SK-MEL-5 (cell line): ENCODE measurements around the gene MAGEH1. TPM values are rescaled to one million over a fixed set of nuclear protein-coding genes. Genes with fewer than 3 reads are reported as not detected.

Source experiments
- DNase-seq: peaks from one replicate; pipeline ENCODE4 v3.0.0-alpha.2; 2016; ENCODE audit warnings: low read depth, low spot score
- in situ Hi-C: cut with HindIII; loops from 2 replicates; pipeline ENCODE4 v1.10.0; 2016; ENCODE audit warnings: low sequenced_read_pairs, high pct_unique_total_duplicates, low pct_unique_long_range_greater_than_20kb
- small RNA-seq, 2 experiments: library from RNA; depleted of rRNA; stranded (forward); fragments of <200 nt; gene quantifications; one replicate each; pipeline ENCODE3, GENCODE V24; 2014
- total RNA-seq: library from RNA; depleted of rRNA; stranded (reverse); fragments of >200 nt; shearing (Covaris generic); gene quantifications from 2 replicates; pipeline ENCODE4 v1.2.3, GENCODE V29; 2014; rRNA removed

The MAGEH1 gene
- total RNA-seq, 1 experiment from 2014 or later = 31.2 TPM

DNA sequence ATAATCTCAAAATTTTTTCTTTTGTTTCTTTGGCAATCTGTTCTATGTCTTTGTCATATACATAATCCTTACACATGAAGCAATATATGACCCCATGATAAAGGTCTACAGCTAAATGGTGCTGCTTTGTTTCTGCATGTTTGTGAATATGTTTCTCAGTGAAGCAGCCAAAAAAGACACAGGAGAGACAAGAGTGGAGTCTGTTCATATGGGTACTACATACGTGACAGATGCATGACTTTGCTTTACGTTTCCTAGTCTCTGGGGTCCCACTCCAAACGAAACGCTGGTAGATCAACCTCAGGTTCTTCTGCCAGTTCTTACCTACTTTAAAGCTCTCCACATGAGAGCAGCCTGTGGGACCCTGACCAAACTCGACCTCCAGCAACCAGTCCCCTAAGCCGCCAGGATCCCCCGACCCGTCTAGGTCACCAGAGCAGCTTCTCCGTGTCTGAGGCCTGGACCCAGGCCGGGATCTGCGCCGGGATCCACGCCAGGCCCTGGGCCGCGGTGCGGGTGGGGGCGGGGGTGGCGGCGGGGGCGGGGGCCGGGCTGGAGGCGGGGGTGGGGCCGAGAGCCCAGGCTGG is 36.2 kb downstream of the MAGEH1 start:
- no peak for DNase-seq
- in situ Hi-C loops = no loop called here

DNA sequence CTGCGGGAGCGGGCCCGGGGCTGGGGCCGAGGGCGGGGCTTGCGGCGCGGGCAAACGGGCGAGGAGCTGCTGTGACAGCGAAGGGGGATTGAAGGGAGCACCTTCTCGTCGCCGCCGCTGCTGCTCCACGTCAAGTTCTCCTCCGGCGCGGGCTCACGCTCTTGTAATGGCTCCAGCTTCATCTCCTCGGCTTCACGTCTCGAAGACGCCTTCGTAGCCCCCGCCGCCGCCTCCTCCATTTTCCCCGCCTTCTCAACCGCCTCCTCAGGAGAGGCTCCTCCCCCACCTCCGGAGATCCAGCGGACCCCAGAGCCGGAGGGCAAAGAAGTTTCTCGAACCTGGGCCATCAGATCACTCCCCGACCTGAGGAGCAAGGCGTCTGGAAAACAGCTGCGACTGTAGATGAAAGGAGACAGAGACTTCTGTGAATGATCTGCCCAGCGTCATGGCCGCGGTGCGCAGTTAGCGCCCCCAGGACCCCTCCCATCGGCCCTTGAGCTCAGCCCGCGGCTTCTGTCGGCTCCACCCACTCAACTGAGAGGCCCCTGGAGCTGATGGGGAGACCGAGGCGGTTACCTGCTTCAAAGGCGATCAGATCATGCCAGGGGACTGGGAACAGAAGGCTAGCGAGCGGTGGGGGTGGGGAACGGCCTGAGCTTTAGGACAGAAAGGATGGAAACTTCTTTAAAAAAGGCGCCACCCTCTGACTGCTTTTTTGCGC is 36.8 kb downstream of the MAGEH1 start:
- peak; percentile 56 for DNase-seq
- in situ Hi-C loops = no loop called here

DNA sequence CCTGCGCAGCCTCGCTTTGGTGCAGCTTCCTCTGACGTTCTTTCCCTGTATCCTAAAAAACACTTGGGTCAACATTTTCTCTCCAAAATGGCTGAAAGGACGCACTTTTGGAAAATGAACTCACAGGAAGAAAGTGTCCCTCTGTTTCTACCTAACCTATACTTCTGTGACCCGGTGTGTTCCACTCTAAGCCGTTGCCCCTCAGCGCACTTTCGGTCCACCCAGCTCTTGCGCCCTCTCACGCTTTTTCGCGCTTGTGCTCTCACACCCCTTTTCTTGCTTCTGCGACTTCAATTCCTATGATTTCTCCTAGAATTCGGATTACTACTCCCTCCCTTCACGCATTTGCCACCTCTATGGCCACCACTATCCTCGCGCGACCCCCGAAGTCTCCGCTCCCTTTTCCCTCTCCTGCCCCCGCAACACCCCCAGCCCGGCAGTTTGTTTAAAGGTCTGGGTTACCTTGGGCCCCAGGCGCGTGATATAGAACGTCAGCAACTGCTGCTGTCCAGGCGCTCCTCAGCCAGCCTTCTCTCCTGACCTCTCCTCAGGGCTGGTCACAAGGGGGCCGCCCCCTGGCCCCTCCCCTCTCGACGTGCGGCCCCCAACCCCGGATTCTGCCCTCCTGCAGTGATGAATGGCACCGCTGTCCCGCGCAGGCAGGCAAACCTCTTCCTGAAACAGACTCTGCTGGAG is 37.5 kb downstream of the MAGEH1 start, which contains the start of gene USP51:
Gene USP51 (minus strand): TSS at position 535 of the 696 bp plus-strand sequence. CDS start 909 bp downstream, outside the sequence.
- in situ Hi-C loops = no loop called here
- DNase-seq = peak; percentile 79

DNA sequence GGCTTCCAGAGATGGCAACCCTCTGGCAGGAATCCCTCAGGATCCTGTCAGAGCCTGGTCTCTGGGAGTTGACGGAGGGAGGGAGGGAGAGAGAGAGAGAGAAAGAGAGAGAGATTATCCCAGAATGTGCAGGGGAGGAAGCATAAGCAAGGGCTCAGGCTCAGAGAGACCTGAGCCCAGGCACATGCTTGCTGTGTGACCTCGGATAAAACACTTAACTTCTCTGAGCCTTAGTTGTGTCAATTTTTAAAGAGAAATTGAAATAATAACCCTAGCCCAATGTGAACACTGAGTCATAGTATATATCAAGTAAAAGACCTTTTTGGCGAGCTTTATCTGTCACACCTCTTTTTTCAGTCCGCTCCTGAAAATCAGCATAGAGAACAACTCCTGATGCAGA is 38.2 kb downstream of the MAGEH1 start:
- in situ Hi-C loops = no loop called here
- no peak for DNase-seq

DNA sequence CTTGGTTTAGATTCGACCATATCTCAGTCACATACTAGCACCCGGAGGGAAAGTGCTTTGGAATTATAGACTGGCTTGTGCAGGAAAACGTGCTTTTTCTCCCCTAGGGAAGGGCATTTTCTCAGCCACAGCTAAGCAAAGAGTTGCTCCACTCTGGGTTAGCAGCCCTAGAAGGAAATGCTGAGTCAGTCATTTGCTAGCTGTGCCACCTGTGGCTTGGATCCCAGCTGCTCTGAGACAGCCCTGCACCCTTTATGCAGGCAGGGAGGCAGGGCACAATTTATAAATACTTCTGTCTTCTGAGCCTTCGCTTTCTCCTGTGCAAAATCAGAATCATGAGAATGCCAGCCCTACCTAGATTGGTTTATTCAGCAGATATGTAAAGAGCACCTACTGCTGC is 39.0 kb downstream of the MAGEH1 start:
- in situ Hi-C loops = no loop called here

More for the DNA sequence above, 39.0 kb downstream of the MAGEH1 start:
- no peak for DNase-seq

Small RNAs within 50 kb of the gene (small RNA-seq; reads per million reads assigned to genes)
- 0 reads per million in 2 experiments for gene MIR4536-2

Other genes starting within 250 kb of the MAGEH1 start
- gene PAGE5, start 231.8 kb upstream of the MAGEH1 start, total RNA-seq = 18.9 and 23.7 TPM in 2 replicates
- gene PAGE3, start 187.2 kb upstream of the MAGEH1 start, total RNA-seq = not detected in 2 replicates
- gene USP51, start 37.7 kb downstream of the MAGEH1 start, total RNA-seq = 7.2 and 8.0 TPM in 2 replicates
- not detected in 2 replicates for gene FOXR2, start 171.3 kb downstream of the MAGEH1 start, total RNA-seq